Gastroesophageal sphincter (tissue), 4 donors: Measurements from ENCODE around the gene MTCL3.

Source experiments
- ATAC-seq: fragments of 150-250 bp; one replicate; pipeline ENCODE4 v1.9.1; 2016; ENCODE audit warnings: mild to moderate bottlenecking, moderate library complexity
- H3K27ac ChIP-seq, 4 donors: fragments of 200-600 bp; sonication (generic) in 3 of 4; 1 replicate in 3 of 4; 2 replicates in 1 of 4; pipeline ENCODE4 v1.5.1; 2016 to 2019
- H3K27me3 ChIP-seq: fragments of 200-600 bp; sonication (generic); one replicate; pipeline ENCODE4 v1.5.1; 2019
- H3K36me3 ChIP-seq, 2 donors: fragments of 200-600 bp; sonication (generic); one replicate each; pipeline ENCODE4 v1.5.1; 2019; ENCODE audit warnings: control low read depth in 1 of 2
- H3K4me1 ChIP-seq, 3 donors: fragments of 200-600 bp; sonication (generic); 1 replicate in 2 of 3; 2 replicates in 1 of 3; pipeline ENCODE4 v1.5.1; 2016 to 2019; ENCODE audit warnings: control low read depth in 2 of 3
- H3K4me3 ChIP-seq, 2 donors: fragments of 200-600 bp; sonication (generic); one replicate each; pipeline ENCODE4 v1.5.1; 2019; ENCODE audit warnings: mild to moderate bottlenecking in 1 of 2, moderate library complexity in 1 of 2
- H3K9me3 ChIP-seq, 3 donors: fragments of 200-600 bp; sonication (generic); one replicate each; pipeline ENCODE4 v1.5.1; 2017 to 2019; ENCODE audit warnings: control low read depth in 2 of 3
- CTCF ChIP-seq, 4 experiments: fragments of 200-600 bp in 2 of 4; fragments of 450-650 bp in 2 of 4; sonication (generic) in 1 of 4; IDR thresholded peaks; one replicate each; pipeline ENCODE4 v1.5.1; 2017 to 2019; ENCODE audit warnings: antibody characterized with exemption in 4 of 4, mild to moderate bottlenecking in 2 of 4, moderate library complexity in 2 of 4
- EP300 ChIP-seq: sonication (generic); formaldehyde crosslinking; IDR thresholded peaks from one replicate; pipeline ENCODE4 v1.6.1; 2017; ENCODE audit warnings: antibody characterized with exemption, mild to moderate bottlenecking
- POLR2A ChIP-seq, 2 donors: fragments of 450-650 bp; IDR thresholded peaks; one replicate each; pipeline ENCODE4 v1.6.1; 2017; ENCODE audit warnings: antibody characterized with exemption in 2 of 2, mild to moderate bottlenecking in 2 of 2, moderate library complexity in 1 of 2
- POLR2AphosphoS5 ChIP-seq: sonication (generic); formaldehyde crosslinking; IDR thresholded peaks from one replicate; pipeline ENCODE4 v1.6.1; 2017; ENCODE audit warnings: antibody characterized with exemption
- WGBS, 2 donors: methylation state at CpG; one replicate each; pipeline ENCODE4 v1.1.5; 2018; ENCODE audit warnings: low coverage in 1 of 2; 5-methylcytosine and 5-hydroxymethylcytosine counted together

The MTCL3 gene

GRCh38 chr6:127460465-127460864 lies 58.7 kb downstream of the MTCL3 start:
- ATAC-seq = no peak
- peaks cover 11 to 73% (median 11%) of the 10 kb centered on the region in 3 donors for H3K4me1 ChIP-seq

DNA sequence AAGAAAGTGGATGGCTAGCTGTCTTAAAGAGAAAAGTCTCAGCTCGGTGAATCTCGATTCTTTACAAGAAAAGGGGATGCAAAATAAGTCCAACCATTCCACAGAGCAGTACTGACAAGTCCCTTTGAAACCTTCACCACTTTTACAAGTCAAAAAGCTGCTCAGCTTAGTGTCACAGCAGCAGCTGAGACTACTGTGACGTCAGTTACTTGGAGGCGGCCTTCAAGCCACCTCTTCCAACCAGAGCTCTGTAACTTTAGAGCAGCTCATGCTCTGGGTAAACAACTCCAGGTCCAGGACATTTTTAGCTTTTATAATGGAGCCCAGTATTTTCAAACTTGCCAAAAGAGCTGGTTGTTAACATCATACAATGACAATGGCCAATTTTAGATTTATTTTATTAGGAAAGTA lies 59.9 kb downstream of the MTCL3 start, which contains the start of gene KIAA0408:
TSS of gene KIAA0408 (minus strand) at position 159 of the 411 bp plus-strand sequence. CDS start 5,408 bp downstream, outside the sequence.
- peak within 1 kb of the TSS; percentile 89 to 100 (median 90) for H3K27ac ChIP-seq
- no peak for TF ChIP-seq EP300
- peak; percentile 84 for TF ChIP-seq POLR2AphosphoS5
- no peak for TF ChIP-seq CTCF (IDR thresholded peaks at IDR 0.05)
- peak; percentile 46 to 50 for TF ChIP-seq POLR2A (IDR thresholded peaks at IDR 0.05)
- peaks cover 6 to 70% (median 6%) of the 10 kb centered on the region in 3 donors for H3K4me1 ChIP-seq
- peak within 1 kb of the TSS; percentile 57 to 100 for H3K4me3 ChIP-seq
- peak; percentile 97 for ATAC-seq
- H3K27me3 ChIP-seq = no peaks in the 10 kb centered on the region
- WGBS, 2 donors = 0 to 2% methylated on average over 3 to 4 of the region's 4 CpGs
- no peaks in the 10 kb centered on the region for H3K36me3 ChIP-seq
- no peaks in the 10 kb centered on the region for H3K9me3 ChIP-seq

More at GRCh38 chr6:127460465-127460864, 58.7 kb downstream of the MTCL3 start:
- Histone ChIP-seq H3K27ac (peak overlapping the region; percentile 89 to 100 (median 90)), H3K4me3 (no peak overlapping the region), H3K36me3 (no peaks in the 10 kb centered on the region), H3K27me3 (no peaks in the 10 kb centered on the region), H3K9me3 (no peaks in the 10 kb centered on the region)
- TF ChIP-seq EP300 = no peak
- no peak for TF ChIP-seq POLR2A (IDR thresholded peaks at IDR 0.05)
- no peak for TF ChIP-seq POLR2AphosphoS5
- no peak for TF ChIP-seq CTCF (IDR thresholded peaks at IDR 0.05)
- 78 to 86% methylated on average over 1 of the region's 1 CpG for WGBS, 2 donors

DNA sequence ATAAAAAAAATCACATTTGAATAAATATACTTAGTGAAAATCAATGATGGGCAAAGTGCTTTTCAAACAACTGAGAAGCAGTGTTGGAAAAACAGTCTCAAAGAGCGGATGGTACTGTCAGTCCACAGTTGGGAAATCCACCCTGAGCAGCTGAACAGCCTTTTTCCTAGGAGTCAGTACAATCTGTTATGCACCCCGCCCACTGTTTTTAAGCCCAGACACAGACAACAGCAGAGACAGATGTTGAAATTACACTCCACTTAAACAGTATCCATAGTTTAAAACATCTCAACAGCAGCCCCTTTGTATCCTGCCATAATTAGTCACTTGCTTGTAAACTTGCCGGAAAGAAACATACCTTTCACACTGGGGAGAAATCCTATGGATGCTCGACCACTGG lies 60.3 kb downstream of the MTCL3 start:
- TF ChIP-seq POLR2AphosphoS5 (no peak), CTCF (IDR thresholded peaks at IDR 0.05) (no peak), POLR2A (IDR thresholded peaks at IDR 0.05) (no peak), EP300 (no peak)
- Histone ChIP-seq H3K27ac (peak overlapping the region; percentile 89 to 100 (median 90)), H3K4me3 (peak overlapping the region; percentile 57 to 100), H3K36me3 (no peaks in the 10 kb centered on the region), H3K4me1 (peaks cover 3 to 70% (median 6%) of the 10 kb centered on the region in 3 donors), H3K9me3 (no peaks in the 10 kb centered on the region), H3K27me3 (no peaks in the 10 kb centered on the region)
- ATAC-seq = peak; percentile 87
- WGBS, 2 donors = 9 to 11% methylated on average over 2 to 4 of the region's 4 CpGs

GRCh38 chr6:127458222-127458621 lies 60.9 kb downstream of the MTCL3 start:
- no peaks in the 10 kb centered on the region for H3K27me3 ChIP-seq
- peaks cover 3 to 69% (median 6%) of the 10 kb centered on the region in 3 donors for H3K4me1 ChIP-seq
- ATAC-seq = no peak
- 13 to 16% methylated on average over 3 of the region's 3 CpGs for WGBS, 2 donors
- TF ChIP-seq POLR2A (IDR thresholded peaks at IDR 0.05) = no peak
- TF ChIP-seq CTCF (IDR thresholded peaks at IDR 0.05) = no peak
- no peak for TF ChIP-seq POLR2AphosphoS5
- no peak for TF ChIP-seq EP300
- peak overlapping the region; percentile 57 to 100 for H3K4me3 ChIP-seq
- no peaks in the 10 kb centered on the region for H3K9me3 ChIP-seq
- H3K36me3 ChIP-seq = no peaks in the 10 kb centered on the region
- H3K27ac ChIP-seq = peak overlapping the region; percentile 89 to 100 (median 90)

- Histone ChIP-seq H3K4me3 (peak overlapping the region; percentile 57 to 100), H3K27me3 (no peaks in the 10 kb centered on the region), H3K4me1 (peaks cover 0 to 67% (median 8%) of the 10 kb centered on the region in 3 donors), H3K36me3 (no peaks in the 10 kb centered on the region), H3K27ac (peak overlapping the region; percentile 89 to 100 (median 90)), H3K9me3 (no peaks in the 10 kb centered on the region)
- TF ChIP-seq POLR2AphosphoS5 (peak; percentile 72), CTCF (IDR thresholded peaks at IDR 0.05) (no peak)
- peak; percentile 56 for ATAC-seq
- 5 to 12% methylated on average over 3 of the region's 3 CpGs for WGBS, 2 donors
Measured at GRCh38 chr6:127457456-127458064, 61.6 kb downstream of the MTCL3 start.
